NCI-H2196 treated with DMSO at 0.1 percent for 48 hours (cell line): ENCODE measurements around the gene SETD1A.

ENCODE experiments used
- DNase-seq: peaks from one replicate; lab custom pipeline; 2025; ENCODE audit not compliant: unreplicated experiment; lab: John Stamatoyannopoulos, UW

Gene SETD1A

GRCh38 chr16:30957456-30958174 is at the start of gene SETD1A:
Gene SETD1A (plus strand): TSS chr16:30957754. CDS start chr16:30958732, 978 bp downstream.
- peak; percentile 96 for DNase-seq

- no peak for DNase-seq
These were observed 47.0 kb upstream of the SETD1A start for GRCh38 chr16:30910427-30911029.

- DNase-seq: no peak
These were observed 44.7 kb upstream of the SETD1A start for GRCh38 chr16:30912794-30913412.

- no peak for DNase-seq
These were observed 42.7 kb upstream of the SETD1A start for GRCh38 chr16:30914830-30915229.

GRCh38 chr16:30918614-30919013 is 38.9 kb upstream of the SETD1A start:
- DNase-seq: no peak

GRCh38 chr16:30920891-30921290 is 36.7 kb upstream of the SETD1A start:
- DNase-seq: no peak

- no peak for DNase-seq
These were observed 36.2 kb upstream of the SETD1A start for GRCh38 chr16:30921459-30921747.

GRCh38 chr16:30921748-30922419 is 35.7 kb upstream of the SETD1A start:
- DNase-seq: peak; percentile 90

GRCh38 chr16:30922420-30922959 is 35.1 kb upstream of the SETD1A start:
- peak; percentile 99 for DNase-seq

- DNase-seq: peak; percentile 99
These were observed 34.5 kb upstream of the SETD1A start for GRCh38 chr16:30922960-30923535.

GRCh38 chr16:30923554-30924075 is 33.9 kb upstream of the SETD1A start, which contains the start of gene FBXL19:
Gene FBXL19 (plus strand): TSS chr16:30923572. CDS start chr16:30925755, 2,183 bp downstream.
- no peak for DNase-seq

GRCh38 chr16:30924076-30924912 is 33.3 kb upstream of the SETD1A start:
- no peak for DNase-seq

GRCh38 chr16:30924913-30925631 is 32.5 kb upstream of the SETD1A start:
- DNase-seq: no peak

GRCh38 chr16:30925632-30925987 is 31.9 kb upstream of the SETD1A start:
- no peak for DNase-seq

GRCh38 chr16:30925995-30926811 is 31.4 kb upstream of the SETD1A start:
- DNase-seq: no peak

GRCh38 chr16:30926937-30927788 is 30.4 kb upstream of the SETD1A start:
- no peak for DNase-seq

- DNase-seq: peak; percentile 96
These were observed 29.7 kb upstream of the SETD1A start for GRCh38 chr16:30927789-30928378.
